ENCODE results near the gene NECAB2. TPM values are rescaled to one million over a fixed set of nuclear protein-coding genes. Genes with fewer than 3 reads are reported as not detected.

NECAB2 gene
- total RNA-seq, 1 donor from 2014 or later: 0.32 TPM

GRCh38 chr16:83975590-83976260 lies 7.7 kb downstream of the NECAB2 start:
- Mint-ChIP-seq H3K9me3 (ENCODE audit: unreplicated experiment) (peaks cover 17% of the 10 kb centered on the region), H3K27me3 (ENCODE audit: low read depth, unreplicated experiment) (peaks cover 43% of the 10 kb centered on the region), H3K4me1 (ENCODE audit: low read depth, unreplicated experiment) (no peaks in the 10 kb centered on the region), H3K4me3 (ENCODE audit: unreplicated experiment) (no peak overlapping the region), H3K27ac (ENCODE audit: unreplicated experiment) (no peak overlapping the region), H3K36me3 (ENCODE audit: low read depth, unreplicated experiment) (peaks cover 8% of the 10 kb centered on the region)
- TF ChIP-seq CTCF (IDR thresholded peaks at IDR 0.05; ENCODE audit: insufficient read depth, low read depth, low read length) (no peak), EZH2 (IDR thresholded peaks at IDR 0.05; ENCODE audit: insufficient read depth, low read length) (no peak)
- Histone ChIP-seq H3K9ac (ENCODE audit: low read length) (no peak overlapping the region), H3K9me3 (ENCODE audit: insufficient read depth, low read depth, low read length) (peaks cover 7% of the 10 kb centered on the region), H3K4me2 (ENCODE audit: low read length) (no peak overlapping the region), H3K4me3 (ENCODE audit: insufficient read depth, low read depth, low read length) (no peak overlapping the region), H4K20me1 (ENCODE audit: insufficient read depth, low read length) (no peaks in the 10 kb centered on the region), H3K4me1 (ENCODE audit: insufficient read depth, low read length) (no peaks in the 10 kb centered on the region), H3K79me2 (ENCODE audit: insufficient read depth, low read length) (no peaks in the 10 kb centered on the region), H3K27me3 (ENCODE audit: insufficient read depth, low read length) (no peaks in the 10 kb centered on the region), H3K36me3 (ENCODE audit: insufficient read depth, low read length) (no peaks in the 10 kb centered on the region), H2AFZ (ENCODE audit: low read depth, low read length) (no peak overlapping the region), H3K27ac (ENCODE audit: low read depth, low read length) (no peak overlapping the region)
- FAIRE-seq: no peak
- DNase-seq (ENCODE audit: low read depth): no peak

- Mint-ChIP-seq H3K4me1 (ENCODE audit: low read depth, unreplicated experiment) (no peaks in the 10 kb centered on the region), H3K36me3 (ENCODE audit: low read depth, unreplicated experiment) (peaks cover 10% of the 10 kb centered on the region), H3K9me3 (ENCODE audit: unreplicated experiment) (peaks cover 17% of the 10 kb centered on the region), H3K27ac (ENCODE audit: unreplicated experiment) (no peak overlapping the region), H3K4me3 (ENCODE audit: unreplicated experiment) (no peak overlapping the region), H3K27me3 (ENCODE audit: low read depth, unreplicated experiment) (peaks cover 35% of the 10 kb centered on the region)
- DNase-seq (ENCODE audit: low read depth): no peak
- Histone ChIP-seq H3K27me3 (ENCODE audit: insufficient read depth, low read length) (peaks cover 2% of the 10 kb centered on the region), H3K9me3 (ENCODE audit: insufficient read depth, low read depth, low read length) (peaks cover 11% of the 10 kb centered on the region), H3K79me2 (ENCODE audit: insufficient read depth, low read length) (no peaks in the 10 kb centered on the region), H3K4me3 (ENCODE audit: insufficient read depth, low read depth, low read length) (no peak overlapping the region), H3K36me3 (ENCODE audit: insufficient read depth, low read length) (no peaks in the 10 kb centered on the region), H3K4me2 (ENCODE audit: low read length) (no peak overlapping the region), H3K4me1 (ENCODE audit: insufficient read depth, low read length) (no peaks in the 10 kb centered on the region), H3K27ac (ENCODE audit: low read depth, low read length) (no peak overlapping the region), H4K20me1 (ENCODE audit: insufficient read depth, low read length) (no peaks in the 10 kb centered on the region), H2AFZ (ENCODE audit: low read depth, low read length) (no peak overlapping the region), H3K9ac (ENCODE audit: low read length) (no peak overlapping the region)
- no peak for FAIRE-seq
- TF ChIP-seq EZH2 (IDR thresholded peaks at IDR 0.05; ENCODE audit: insufficient read depth, low read length) (no peak), CTCF (IDR thresholded peaks at IDR 0.05; ENCODE audit: insufficient read depth, low read depth, low read length) (no peak)
Measured at GRCh38 chr16:83977056-83977815, 9.2 kb downstream of the NECAB2 start.
